ENCODE measurements around the gene VAMP8.
"Not testable (repeated sequence)": the region's sequence is repeated elsewhere in the genome, so short reads cannot be mapped to it uniquely, and the experiment has no call there.

DNA sequence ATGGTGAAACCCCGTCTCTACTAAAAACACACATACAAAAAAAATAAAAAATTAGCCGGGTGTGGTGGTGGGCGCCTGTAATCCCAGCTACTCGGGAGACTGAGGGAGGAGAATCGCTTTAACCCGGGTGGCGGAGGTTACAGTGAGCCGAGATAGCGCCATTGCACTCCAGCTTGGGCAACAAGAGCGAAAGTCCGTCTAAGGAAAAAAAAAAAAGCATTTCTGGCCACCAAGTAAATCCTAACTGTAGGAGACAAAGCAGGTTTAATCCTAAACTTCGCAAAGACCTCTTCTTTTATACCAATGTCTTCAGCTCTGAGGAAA lies 17.0 kb upstream of the VAMP8 start:
- not testable (repeated sequence) for TF ChIP-seq EZH2phosphoT487 (conservative IDR thresholded peaks at IDR 0.05; ENCODE audit: low read length); CTCF (IDR thresholded peaks at IDR 0.05; ENCODE audit: insufficient read depth, low read length, poor library complexity, severe bottlenecking)
